ENCODE data around the gene DNPEP. TPM values are rescaled to one million over a fixed set of nuclear protein-coding genes. Genes with fewer than 3 reads are reported as not detected.
A peak's percentile ranks its signal among the peaks of the same experiment; 100 is the strongest.

Gene DNPEP
- total RNA-seq, 2 experiments from 2014 or later, result 39.3 to 63.6 TPM

GRCh38 chr2:219430633-219431615 lies 43.2 kb upstream of the DNPEP start:
- intact Hi-C loops (cut with micrococcal nuclease; ENCODE audit: unreplicated experiment), result loop anchor here (2.0 kb wide), 1 partner anchor 28 kb away; no protein-coding TSS in a partner anchor
- TF ChIP-seq EZH2phosphoT487 (IDR thresholded peaks at IDR 0.05; ENCODE audit: borderline replicate concordance, low read depth, low read length), result no peak
- TF ChIP-seq, protein P1, sequence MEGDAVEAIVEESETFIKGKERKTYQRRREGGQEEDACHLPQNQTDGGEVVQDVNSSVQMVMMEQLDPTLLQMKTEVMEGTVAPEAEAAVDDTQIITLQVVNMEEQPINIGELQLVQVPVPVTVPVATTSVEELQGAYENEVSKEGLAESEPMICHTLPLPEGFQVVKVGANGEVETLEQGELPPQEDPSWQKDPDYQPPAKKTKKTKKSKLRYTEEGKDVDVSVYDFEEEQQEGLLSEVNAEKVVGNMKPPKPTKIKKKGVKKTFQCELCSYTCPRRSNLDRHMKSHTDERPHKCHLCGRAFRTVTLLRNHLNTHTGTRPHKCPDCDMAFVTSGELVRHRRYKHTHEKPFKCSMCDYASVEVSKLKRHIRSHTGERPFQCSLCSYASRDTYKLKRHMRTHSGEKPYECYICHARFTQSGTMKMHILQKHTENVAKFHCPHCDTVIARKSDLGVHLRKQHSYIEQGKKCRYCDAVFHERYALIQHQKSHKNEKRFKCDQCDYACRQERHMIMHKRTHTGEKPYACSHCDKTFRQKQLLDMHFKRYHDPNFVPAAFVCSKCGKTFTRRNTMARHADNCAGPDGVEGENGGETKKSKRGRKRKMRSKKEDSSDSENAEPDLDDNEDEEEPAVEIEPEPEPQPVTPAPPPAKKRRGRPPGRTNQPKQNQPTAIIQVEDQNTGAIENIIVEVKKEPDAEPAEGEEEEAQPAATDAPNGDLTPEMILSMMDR (conservative IDR thresholded peaks at IDR 0.05; ENCODE audit: low read length), result peak; percentile 48
- Histone ChIP-seq H4K20me1 (ENCODE audit: insufficient read depth, low read length) (no peaks in the 10 kb centered on the region), H3K79me2 (ENCODE audit: insufficient read depth, low read depth, low read length) (no peaks in the 10 kb centered on the region), H3K4me1 (ENCODE audit: insufficient read depth, low read length, poor library complexity, severe bottlenecking) (no peaks in the 10 kb centered on the region), H3K9me2 (ENCODE audit: insufficient read depth, low read length) (no peaks in the 10 kb centered on the region), H3K36me3 (ENCODE audit: insufficient read depth, low read length) (no peaks in the 10 kb centered on the region), H3K27ac (ENCODE audit: low read depth, low read length, poor library complexity, severe bottlenecking) (no peak overlapping the region), H3K9me3 (ENCODE audit: low read length) (no peaks in the 10 kb centered on the region), H2AFZ (ENCODE audit: low read length) (no peak overlapping the region), H3K4me3 (ENCODE audit: low read depth, low read length, poor library complexity, severe bottlenecking) (no peak overlapping the region), H3K4me2 (ENCODE audit: low read length) (no peak overlapping the region)
- DNase-seq (ENCODE audit: low spot score), result peak; percentile 27
- no TSS peak for BruUV-seq (replicated peaks)
- ChIA-PET CTCF (ENCODE audit: unreplicated experiment) (interaction anchor here (1.0 to 1.3 kb wide), 3 partner anchors 9 to 99 kb away, joined by 3 to 4 read pairs (median 3); no protein-coding TSS in a partner anchor), POLR2A (interaction anchor here (0.5 to 0.7 kb wide), 3 partner anchors 19 to 277 kb away, joined by 3 read pairs; no protein-coding TSS in a partner anchor)

GRCh38 chr2:219429958-219430606 lies 42.4 kb upstream of the DNPEP start:
- Histone ChIP-seq H3K9me3 (ENCODE audit: low read length) (no peaks in the 10 kb centered on the region), H2AFZ (ENCODE audit: low read length) (no peak overlapping the region), H3K4me3 (ENCODE audit: low read depth, low read length, poor library complexity, severe bottlenecking) (no peak overlapping the region), H3K79me2 (ENCODE audit: insufficient read depth, low read depth, low read length) (no peaks in the 10 kb centered on the region), H3K36me3 (ENCODE audit: insufficient read depth, low read length) (no peaks in the 10 kb centered on the region), H4K20me1 (ENCODE audit: insufficient read depth, low read length) (no peaks in the 10 kb centered on the region), H3K9me2 (ENCODE audit: insufficient read depth, low read length) (no peaks in the 10 kb centered on the region), H3K4me1 (ENCODE audit: insufficient read depth, low read length, poor library complexity, severe bottlenecking) (no peaks in the 10 kb centered on the region), H3K4me2 (ENCODE audit: low read length) (no peak overlapping the region), H3K27ac (ENCODE audit: low read depth, low read length, poor library complexity, severe bottlenecking) (no peak overlapping the region)
- CTCF ChIA-PET (ENCODE audit: unreplicated experiment), result interaction anchor here (1.0 to 1.3 kb wide), 3 partner anchors 10 to 100 kb away, joined by 3 to 4 read pairs (median 3); no protein-coding TSS in a partner anchor
- TF ChIP-seq EZH2phosphoT487 (IDR thresholded peaks at IDR 0.05; ENCODE audit: borderline replicate concordance, low read depth, low read length), result no peak
- TF ChIP-seq, protein P1 (conservative IDR thresholded peaks at IDR 0.05; ENCODE audit: low read length), result no peak
- intact Hi-C loops (cut with micrococcal nuclease; ENCODE audit: unreplicated experiment), result loop anchor here (2.0 kb wide), 1 partner anchor 29 kb away; no protein-coding TSS in a partner anchor
- POLR2A ChIA-PET, result interaction anchor here (0.7 kb wide), 1 partner anchor 278 kb away, joined by 3 read pairs; no protein-coding TSS in a partner anchor
- no TSS peak for BruUV-seq (replicated peaks)
- no peak for DNase-seq (ENCODE audit: low spot score)

Data from OCI-LY7 (cell line).